H1 (cell line): ENCODE data around the gene ITGB5. TPM values are rescaled to one million over a fixed set of nuclear protein-coding genes. Genes with fewer than 3 reads are reported as not detected.

Experiments used
- CTCF ChIA-PET: fragments of 300-600 bp; sonication (Branson Sonifier 250); formaldehyde crosslinking; loops from one replicate; lab custom pipeline; 2021; ENCODE audit not compliant: partially characterized antibody; lab: Charles Lee
- POLR2A ChIA-PET: fragments of 300-600 bp; sonication (Branson Sonifier 250); formaldehyde crosslinking; loops from one replicate; lab custom pipeline; 2021; ENCODE audit warnings: inconsistent platforms; ENCODE audit not compliant: partially characterized antibody; lab: Charles Lee
- DNase-seq, 2 experiments: peaks; one replicate each; pipeline versions ENCODE4 v3.0.0 to v3.0.0-alpha.2; 2010 to 2022; ENCODE audit warnings: low spot score in 2 of 2, low read depth in 1 of 2, mixed read lengths in 1 of 2
- FAIRE-seq: peaks from 2 replicates; lab custom pipeline; 2011; peaks lifted over from hg19 to GRCh38; lab: Jason Lieb, UNC
- H2AFZ ChIP-seq: 2 replicates; pipeline ENCODE4 v1.8.1; 2012; ENCODE audit warnings: low read length, inconsistent platforms
- H2AK5ac ChIP-seq: 2 replicates; pipeline ENCODE4 v1.6.1; 2013; ENCODE audit warnings: low read depth, low read length
- H2BK120ac ChIP-seq: replicated peaks from 2 replicates; pipeline ENCODE3; 2013; ENCODE audit warnings: low read depth, low read length, inconsistent platforms
- H2BK12ac ChIP-seq: 2 replicates; pipeline ENCODE4 v1.6.1; 2013; ENCODE audit warnings: low read depth, low read length
- H2BK15ac ChIP-seq: 2 replicates; pipeline ENCODE4 v1.6.1; 2013; ENCODE audit warnings: low read length
- H2BK20ac ChIP-seq: 2 replicates; pipeline ENCODE4 v1.6.1; 2013; ENCODE audit warnings: low read length
- H2BK5ac ChIP-seq: 2 replicates; pipeline ENCODE4 v1.6.1; 2013; ENCODE audit warnings: low read depth, low read length
- H3K14ac ChIP-seq: 2 replicates; pipeline ENCODE4 v1.6.1; 2013; ENCODE audit warnings: inconsistent platforms; ENCODE audit not compliant: insufficient read length
- H3K18ac ChIP-seq: 2 replicates; pipeline ENCODE4 v1.6.1; 2013; ENCODE audit warnings: low read length; ENCODE audit errors: extremely low read depth
- H3K23ac ChIP-seq: 2 replicates; pipeline ENCODE4 v1.6.1; 2013; ENCODE audit warnings: inconsistent platforms; ENCODE audit not compliant: insufficient read length
- H3K23me2 ChIP-seq: 2 replicates; pipeline ENCODE4 v1.6.1; 2013; ENCODE audit warnings: low read depth, low read length
- H3K27ac ChIP-seq: 2 replicates; pipeline ENCODE4 v1.6.1; 2011; ENCODE audit warnings: low read depth, low read length, inconsistent platforms
- H3K27me3 ChIP-seq, 4 experiments: replicated peaks in 1 of 4; 1 replicate in 1 of 4; 2 replicates in 3 of 4; pipeline versions ENCODE4 v1.6.1 to v1.8.1; 2011 to 2013; ENCODE audit warnings: low read length in 3 of 4, mild to moderate bottlenecking in 3 of 4, inconsistent platforms in 2 of 4, mixed read lengths in 2 of 4, moderate library complexity in 1 of 4; ENCODE audit not compliant: control insufficient read depth in 3 of 4, insufficient read depth in 3 of 4; ENCODE audit errors: extremely low read depth in 1 of 4
- H3K36me3 ChIP-seq, 4 experiments: 2 replicates each; pipeline versions ENCODE4 v1.6.1 to v1.8.1; 2011 to 2013; ENCODE audit warnings: mild to moderate bottlenecking in 4 of 4, low read length in 3 of 4, moderate library complexity in 2 of 4, control low read depth in 1 of 4, inconsistent platforms in 1 of 4; ENCODE audit not compliant: insufficient read depth in 4 of 4, control insufficient read depth in 2 of 4
- H3K4ac ChIP-seq: replicated peaks from 2 replicates; pipeline ENCODE3; 2013; ENCODE audit warnings: low read length, low read depth, mixed read lengths, inconsistent platforms; ENCODE audit not compliant: insufficient read length
- H3K4me1 ChIP-seq, 4 experiments: replicated peaks in 1 of 4; 1 replicate in 1 of 4; 2 replicates in 3 of 4; pipeline versions ENCODE4 v1.6.1 to v1.8.1; 2011 to 2013; ENCODE audit warnings: low read length in 3 of 4, inconsistent platforms in 2 of 4, mixed read lengths in 1 of 4; ENCODE audit not compliant: insufficient read depth in 4 of 4, control insufficient read depth in 3 of 4
- H3K4me2 ChIP-seq, 2 experiments: 2 replicates each; pipeline versions ENCODE4 v1.6.1 to v1.8.1; 2011 to 2013; ENCODE audit warnings: low read depth in 2 of 2, low read length in 2 of 2, control low read depth in 1 of 2, inconsistent platforms in 1 of 2, mild to moderate bottlenecking in 1 of 2; ENCODE audit not compliant: insufficient read depth in 1 of 2
- H3K4me3 ChIP-seq, 4 experiments: fragments of 200-600, 300-600 bp in 1 of 4; sonication (generic), shearing (Covaris generic), sonication (Bioruptor Twin) in 1 of 4; 2 replicates each; pipeline versions ENCODE4 v1.5.1 to v1.8.1; 2011 to 2016; ENCODE audit warnings: low read length in 4 of 4, low read depth in 3 of 4, control low read depth in 2 of 4, inconsistent platforms in 2 of 4, mild to moderate bottlenecking in 2 of 4, mixed read lengths in 1 of 4, moderate library complexity in 1 of 4; ENCODE audit not compliant: insufficient read depth in 2 of 4; ENCODE audit errors: extremely low read depth in 1 of 4
- H3K56ac ChIP-seq: replicated peaks from 2 replicates; pipeline ENCODE3; 2013; ENCODE audit warnings: low read depth, mild to moderate bottlenecking, mixed read lengths, low read length, inconsistent platforms; ENCODE audit not compliant: insufficient read length
- H3K79me1 ChIP-seq: 2 replicates; pipeline ENCODE4 v1.6.1; 2013; ENCODE audit warnings: low read depth, low read length, control low read depth
- H3K79me2 ChIP-seq, 2 experiments: 2 replicates each; pipeline versions ENCODE4 v1.6.1 to v1.8.1; 2012 to 2013; ENCODE audit warnings: low read length in 2 of 2, mild to moderate bottlenecking in 2 of 2, inconsistent platforms in 1 of 2; ENCODE audit not compliant: insufficient read depth in 2 of 2, control insufficient read depth in 1 of 2
- H3K9ac ChIP-seq, 4 experiments: replicated peaks in 1 of 4; 1 replicate in 1 of 4; 2 replicates in 3 of 4; pipeline versions ENCODE4 v1.6.1 to v1.8.1; 2011 to 2013; ENCODE audit warnings: low read depth in 3 of 4, low read length in 3 of 4, control low read depth in 2 of 4, mild to moderate bottlenecking in 2 of 4, moderate library complexity in 2 of 4, inconsistent platforms in 1 of 4; ENCODE audit errors: extremely low read depth in 1 of 4
- H3K9me3 ChIP-seq, 2 experiments: 2 replicates each; pipeline versions ENCODE4 v1.6.1 to v1.8.1; 2012 to 2013; ENCODE audit warnings: mild to moderate bottlenecking in 2 of 2, moderate library complexity in 2 of 2, control low read depth in 1 of 2, inconsistent platforms in 1 of 2, low read depth in 1 of 2, low read length in 1 of 2, mixed read lengths in 1 of 2; ENCODE audit not compliant: insufficient read depth in 2 of 2
- H4K20me1 ChIP-seq, 2 experiments: replicated peaks in 1 of 2; 2 replicates each; pipeline versions ENCODE3 to v1.8.1; 2011 to 2013; ENCODE audit warnings: inconsistent platforms in 2 of 2, low read length in 2 of 2, mild to moderate bottlenecking in 1 of 2; ENCODE audit not compliant: insufficient read depth in 2 of 2, control insufficient read depth in 1 of 2
- H4K5ac ChIP-seq: 2 replicates; pipeline ENCODE4 v1.6.1; 2013; ENCODE audit warnings: low read length, low read depth, mixed read lengths, inconsistent platforms; ENCODE audit not compliant: insufficient read length
- H4K8ac ChIP-seq: 2 replicates; pipeline ENCODE4 v1.8.0; 2013; ENCODE audit warnings: mild to moderate bottlenecking, moderate library complexity, low read length, inconsistent platforms; ENCODE audit not compliant: insufficient read depth; ENCODE audit errors: extremely low read depth
- H4K91ac ChIP-seq: replicated peaks from 2 replicates; pipeline ENCODE3; 2013; ENCODE audit warnings: low read length, mixed read lengths, inconsistent platforms; ENCODE audit not compliant: insufficient read length
- CREB1 ChIP-seq: IDR thresholded peaks from 2 replicates; pipeline ENCODE4 v1.6.1; 2012; ENCODE audit warnings: inconsistent platforms
- POLR2A ChIP-seq, 2 experiments: IDR thresholded peaks; 1 replicate in 1 of 2; 2 replicates in 1 of 2; pipeline ENCODE4 v1.6.1; 2011; ENCODE audit warnings: low read depth in 2 of 2, low read length in 2 of 2, mild to moderate bottlenecking in 2 of 2; ENCODE audit errors: control extremely low read depth in 1 of 2
- RAD21 ChIP-seq, 2 experiments: IDR thresholded peaks in 1 of 2; conservative IDR thresholded peaks in 1 of 2; 2 replicates each; pipeline ENCODE4 v1.6.1; 2011; ENCODE audit warnings: low read depth in 2 of 2, low read length in 2 of 2, improper control_type of control experiment in 1 of 2, inconsistent platforms in 1 of 2, mild to moderate bottlenecking in 1 of 2, moderate library complexity in 1 of 2
- SIRT6 ChIP-seq: IDR thresholded peaks from one replicate; pipeline ENCODE4 v1.7.1; 2012; ENCODE audit warnings: low read length, inconsistent platforms
- TEAD4 ChIP-seq: IDR thresholded peaks from 2 replicates; pipeline ENCODE4 v1.6.1; 2012; ENCODE audit warnings: low read depth, low read length, inconsistent platforms, mixed read lengths
- USF2 ChIP-seq: IDR thresholded peaks from 2 replicates; pipeline ENCODE4 v1.6.1; 2011; ENCODE audit warnings: low read length, improper control_type of control experiment
- WGBS, 2 experiments: shearing (Covaris generic) in 1 of 2; methylation state at CpG; one replicate each; pipeline versions ENCODE4 v1.1.6 to v1.1.7; 2013 to 2015; ENCODE audit warnings: low lambda C conversion rate in 2 of 2, mixed read lengths in 2 of 2, inconsistent platforms in 1 of 2, low coverage in 1 of 2, missing lambda C conversion rate in 1 of 2; ENCODE audit not compliant: insufficient replicate concordance in 2 of 2, insufficient coverage in 1 of 2, insufficient read length in 1 of 2; ENCODE audit errors: extremely low coverage in 1 of 2, missing lambda C conversion rate in 1 of 2; 5-methylcytosine and 5-hydroxymethylcytosine counted together
- polyA plus RNA-seq, 7 experiments: library from polyadenylated mRNA; depleted of rRNA in 3 of 7; stranded (reverse) in 5 of 7; unstranded in 2 of 7; fragments of >200 nt in 5 of 7; fragments of 200-250 nt in 2 of 7; gene quantifications; 1 replicate in 5 of 7; 2 replicates in 1 of 7; 4 replicates in 1 of 7; pipeline versions ENCODE4 v1.2.1 to v1.2.3, GENCODE V29; 2011 to 2013; ENCODE audit warnings: missing spikeins in 2 of 7, mixed read lengths in 2 of 7
- total RNA-seq: library from RNA; stranded (reverse); fragmentation: NEBNext Ultra II Directional; extraction: Animal tissue kit (Norgen Biotek cat#: 25700); gene quantifications from 2 replicates; pipeline ENCODE4 v1.2.1, GENCODE V29; 2021

Gene ITGB5
- total and polyA plus RNA-seq, 2 of the 8 experiments (the other 6 are each of a cell fraction or from before 2014, with no cell fraction given): 101 to 268 TPM

GRCh38 chr3:124924741-124925140, 37.6 kb upstream of the ITGB5 start:
- Histone ChIP-seq H2BK20ac (no peak overlapping the region), H3K9me3 (no peaks in the 10 kb centered on the region), H2BK120ac (no peak overlapping the region), H2AK5ac (no peak overlapping the region), H2BK15ac (no peak overlapping the region), H4K8ac (no peak overlapping the region), H3K18ac (no peak overlapping the region), H4K91ac (no peak overlapping the region), H3K23me2 (no peaks in the 10 kb centered on the region; the same call in 1 of the 2 replicates), H3K79me2 (no peaks in the 10 kb centered on the region), H4K5ac (no peak overlapping the region), H3K14ac (no peak overlapping the region), H2AFZ (no peak overlapping the region), H3K4ac (no peak overlapping the region), H4K20me1 (no peaks in the 10 kb centered on the region), H3K36me3 (no peaks in the 10 kb centered on the region), H3K4me2 (no peak overlapping the region), H3K4me1 (no peaks in the 10 kb centered on the region), H3K4me3 (no peak overlapping the region), H3K27ac (no peak overlapping the region), H3K23ac (no peak overlapping the region), H3K79me1 (no peaks in the 10 kb centered on the region), H2BK5ac (no peak overlapping the region), H2BK12ac (no peak overlapping the region), H3K56ac (no peak overlapping the region), H3K9ac (no peak overlapping the region), H3K27me3 (no peaks in the 10 kb centered on the region; a peak in 1 of 7 replicates)
- POLR2A ChIA-PET: no interaction called here
- FAIRE-seq (no peak), DNase-seq (no peak)
- CTCF ChIA-PET: interaction anchor here (0.6 to 10.5 kb wide), 15 partner anchors 10 to 595 kb away, joined by 3 to 126 read pairs (median 4); partner anchors contain the start of genes MUC13 and SNX4
- 95% methylated on average over 2 of the region's 2 CpGs; no CpG with 5 or more reads in 1 of the 2 experiments for WGBS, 2 experiments
- no peak for TF ChIP-seq USF2
- TF ChIP-seq SIRT6: no peak
- no peak for TF ChIP-seq CREB1
- no peak for TF ChIP-seq TEAD4
- TF ChIP-seq RAD21 (IDR thresholded peaks at IDR 0.05 in 1 of 2, conservative IDR thresholded peaks at IDR 0.05 in 1 of 2; ENCODE audit: low read depth in 2 of 2, low read length in 2 of 2): no peak
- no peak for TF ChIP-seq POLR2A (IDR thresholded peaks at IDR 0.05; ENCODE audit: control extremely low read depth in 1 of 2, low read depth in 2 of 2, low read length in 2 of 2)
